HepG2 (cell line): ENCODE measurements around the gene CCNQ. TPM values are rescaled to one million over a fixed set of nuclear protein-coding genes. Genes with fewer than 3 reads are reported as not detected.

ENCODE experiments used
- CBX5 ChIP-seq: sonication (generic); formaldehyde crosslinking; IDR thresholded peaks from 2 replicates; pipeline ENCODE4 v1.4.0; 2020; ENCODE audit warnings: missing genetic modification reagents, borderline replicate concordance
- HNRNPK ChIP-seq: fragments of 200-400 bp; formaldehyde crosslinking; IDR thresholded peaks from 2 replicates; pipeline ENCODE4 v1.6.1; 2018; ENCODE audit warnings: low read length, low read depth, moderate library complexity, mild to moderate bottlenecking; ENCODE audit not compliant: poor library complexity, severe bottlenecking
- HOXA7 ChIP-seq: sonication (generic); formaldehyde crosslinking; IDR thresholded peaks from 2 replicates; pipeline ENCODE4 v1.8.1; 2022; ENCODE audit warnings: mild to moderate bottlenecking, missing genetic modification reagents, moderate library complexity
- KDM2A ChIP-seq: sonication (generic); formaldehyde crosslinking; IDR thresholded peaks from 2 replicates; pipeline ENCODE4 v1.4.0; 2020; ENCODE audit warnings: low read depth, missing genetic modification reagents, borderline replicate concordance
- NCOR1 ChIP-seq: fragments of 200-600 bp; sonication (generic); IDR thresholded peaks from 2 replicates; pipeline ENCODE4 v1.7.0; 2017; ENCODE audit warnings: antibody characterized with exemption, low read length, borderline replicate concordance
- NR2C2 ChIP-seq: sonication (generic); formaldehyde crosslinking; IDR thresholded peaks from 2 replicates; pipeline ENCODE4 v1.4.0; 2020; ENCODE audit warnings: missing genetic modification reagents, mild to moderate bottlenecking, moderate library complexity, borderline replicate concordance
- TP53 ChIP-seq: sonication (generic); formaldehyde crosslinking; conservative IDR thresholded peaks from 2 replicates; pipeline ENCODE4 v1.4.0; 2020; ENCODE audit warnings: missing genetic modification reagents
- YY1 ChIP-seq: IDR thresholded peaks from 2 replicates; pipeline ENCODE4 v1.6.1; 2011; ENCODE audit warnings: low read length, low read depth, moderate library complexity, mild to moderate bottlenecking; ENCODE audit not compliant: insufficient read depth, insufficient replicate concordance
- ZFX ChIP-seq: sonication (generic); formaldehyde crosslinking; IDR thresholded peaks from 2 replicates; pipeline ENCODE4 v1.4.0; 2020; ENCODE audit warnings: mild to moderate bottlenecking, low read depth, missing genetic modification reagents, moderate library complexity
- ZKSCAN8 ChIP-seq: IDR thresholded peaks from 2 replicates; pipeline ENCODE4 v1.6.1; 2016; ENCODE audit warnings: borderline replicate concordance, missing genetic modification reagents, missing compliant biosample characterization
- ZMAT3 ChIP-seq: sonication (generic); formaldehyde crosslinking; conservative IDR thresholded peaks from 2 replicates; pipeline ENCODE4 v1.7.0; 2021; ENCODE audit warnings: missing genetic modification reagents
- ZNF276 ChIP-seq: sonication (generic); formaldehyde crosslinking; IDR thresholded peaks from 2 replicates; pipeline ENCODE4 v1.4.0; 2020; ENCODE audit warnings: mild to moderate bottlenecking, low read depth, missing genetic modification reagents
- ZNF883 ChIP-seq: sonication (generic); formaldehyde crosslinking; IDR thresholded peaks from 2 replicates; pipeline ENCODE4 v1.5.1; 2020; ENCODE audit warnings: mild to moderate bottlenecking, missing genetic modification reagents; ENCODE audit errors: not compliant biosample characterization
- polyA plus RNA-seq, 8 experiments: library from polyadenylated mRNA; depleted of rRNA in 3 of 8; stranded (reverse) in 7 of 8; unstranded in 1 of 8; fragments of >200 nt; fragmentation: Illumina TruSeq in 4 of 8; extraction: Trizol in 4 of 8; gene quantifications; 2 replicates each; pipeline versions ENCODE4 v1.2.1 to v1.2.3, GENCODE V29; 2011 to 2016; ENCODE audit warnings: low read depth in 4 of 8, missing spikeins in 1 of 8, mixed read lengths in 1 of 8; ENCODE audit not compliant: insufficient read depth in 1 of 8
- total RNA-seq, 5 experiments: library from RNA; depleted of rRNA; stranded (reverse); fragments of >200 nt; fragmentation: Illumina TruSeq; extraction: Trizol; gene quantifications; 2 replicates each; pipeline ENCODE4 v1.2.3, GENCODE V29; 2016; ENCODE audit warnings: low read depth in 1 of 5
- TF ChIP-seq, protein P1 (sequence below): sonication (generic); formaldehyde crosslinking; IDR thresholded peaks from 2 replicates; pipeline ENCODE4 v1.5.1; 2020; ENCODE audit warnings: missing genetic modification reagents, mild to moderate bottlenecking, borderline replicate concordance
- TF ChIP-seq, protein P2 (sequence below): IDR thresholded peaks from 2 replicates; pipeline ENCODE4 v1.6.1; 2016; ENCODE audit warnings: missing genetic modification reagents, missing compliant biosample characterization
- TF ChIP-seq, protein P3 (sequence below): sonication (generic); formaldehyde crosslinking; IDR thresholded peaks from 2 replicates; pipeline ENCODE4 v1.4.0; 2020; ENCODE audit warnings: mild to moderate bottlenecking, missing genetic modification reagents, borderline replicate concordance

CCNQ gene
- total and polyA plus RNA-seq, 2 of the 13 experiments (the other 11 are each of a cell fraction or from before 2014, with no cell fraction given): 15.0 to 25.5 TPM

- 0 out of 2 replicates have a peak, but pooled peaks have one; percentile 28 for TF ChIP-seq ZNF276 (CRISPR knock-in tag)
- no peak for TF ChIP-seq ZMAT3 (CRISPR knock-in tag)
- peak; percentile 27 for TF ChIP-seq YY1
- TF ChIP-seq ZNF883: no peak
- TF ChIP-seq HOXA7 (CRISPR knock-in tag): no peak
- TF ChIP-seq NR2C2 (CRISPR knock-in tag): peak; percentile 71; the same call in 1 of the 2 replicates
- TF ChIP-seq CBX5 (CRISPR knock-in tag): 0 out of 2 replicates have a peak, but pooled peaks have one; percentile 13
- TF ChIP-seq ZKSCAN8: no peak
- no peak for TF ChIP-seq HNRNPK
- TF ChIP-seq, protein P1, sequence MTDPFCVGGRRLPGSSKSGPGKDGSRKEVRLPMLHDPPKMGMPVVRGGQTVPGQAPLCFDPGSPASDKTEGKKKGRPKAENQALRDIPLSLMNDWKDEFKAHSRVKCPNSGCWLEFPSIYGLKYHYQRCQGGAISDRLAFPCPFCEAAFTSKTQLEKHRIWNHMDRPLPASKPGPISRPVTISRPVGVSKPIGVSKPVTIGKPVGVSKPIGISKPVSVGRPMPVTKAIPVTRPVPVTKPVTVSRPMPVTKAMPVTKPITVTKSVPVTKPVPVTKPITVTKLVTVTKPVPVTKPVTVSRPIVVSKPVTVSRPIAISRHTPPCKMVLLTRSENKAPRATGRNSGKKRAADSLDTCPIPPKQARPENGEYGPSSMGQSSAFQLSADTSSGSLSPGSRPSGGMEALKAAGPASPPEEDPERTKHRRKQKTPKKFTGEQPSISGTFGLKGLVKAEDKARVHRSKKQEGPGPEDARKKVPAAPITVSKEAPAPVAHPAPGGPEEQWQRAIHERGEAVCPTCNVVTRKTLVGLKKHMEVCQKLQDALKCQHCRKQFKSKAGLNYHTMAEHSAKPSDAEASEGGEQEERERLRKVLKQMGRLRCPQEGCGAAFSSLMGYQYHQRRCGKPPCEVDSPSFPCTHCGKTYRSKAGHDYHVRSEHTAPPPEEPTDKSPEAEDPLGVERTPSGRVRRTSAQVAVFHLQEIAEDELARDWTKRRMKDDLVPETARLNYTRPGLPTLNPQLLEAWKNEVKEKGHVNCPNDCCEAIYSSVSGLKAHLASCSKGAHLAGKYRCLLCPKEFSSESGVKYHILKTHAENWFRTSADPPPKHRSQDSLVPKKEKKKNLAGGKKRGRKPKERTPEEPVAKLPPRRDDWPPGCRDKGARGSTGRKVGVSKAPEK (CRISPR knock-in tag): no peak
- TF ChIP-seq TP53 (CRISPR knock-in tag): no peak
- TF ChIP-seq, protein P2, sequence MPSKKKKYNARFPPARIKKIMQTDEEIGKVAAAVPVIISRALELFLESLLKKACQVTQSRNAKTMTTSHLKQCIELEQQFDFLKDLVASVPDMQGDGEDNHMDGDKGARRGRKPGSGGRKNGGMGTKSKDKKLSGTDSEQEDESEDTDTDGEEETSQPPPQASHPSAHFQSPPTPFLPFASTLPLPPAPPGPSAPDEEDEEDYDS (CRISPR knock-in tag): peak; percentile 62; the same call in 1 of the 2 replicates
- TF ChIP-seq KDM2A (CRISPR knock-in tag): peak; percentile 35; the same call in 1 of the 2 replicates
- TF ChIP-seq ZFX (CRISPR knock-in tag): peak; percentile 61
- TF ChIP-seq, protein P3, sequence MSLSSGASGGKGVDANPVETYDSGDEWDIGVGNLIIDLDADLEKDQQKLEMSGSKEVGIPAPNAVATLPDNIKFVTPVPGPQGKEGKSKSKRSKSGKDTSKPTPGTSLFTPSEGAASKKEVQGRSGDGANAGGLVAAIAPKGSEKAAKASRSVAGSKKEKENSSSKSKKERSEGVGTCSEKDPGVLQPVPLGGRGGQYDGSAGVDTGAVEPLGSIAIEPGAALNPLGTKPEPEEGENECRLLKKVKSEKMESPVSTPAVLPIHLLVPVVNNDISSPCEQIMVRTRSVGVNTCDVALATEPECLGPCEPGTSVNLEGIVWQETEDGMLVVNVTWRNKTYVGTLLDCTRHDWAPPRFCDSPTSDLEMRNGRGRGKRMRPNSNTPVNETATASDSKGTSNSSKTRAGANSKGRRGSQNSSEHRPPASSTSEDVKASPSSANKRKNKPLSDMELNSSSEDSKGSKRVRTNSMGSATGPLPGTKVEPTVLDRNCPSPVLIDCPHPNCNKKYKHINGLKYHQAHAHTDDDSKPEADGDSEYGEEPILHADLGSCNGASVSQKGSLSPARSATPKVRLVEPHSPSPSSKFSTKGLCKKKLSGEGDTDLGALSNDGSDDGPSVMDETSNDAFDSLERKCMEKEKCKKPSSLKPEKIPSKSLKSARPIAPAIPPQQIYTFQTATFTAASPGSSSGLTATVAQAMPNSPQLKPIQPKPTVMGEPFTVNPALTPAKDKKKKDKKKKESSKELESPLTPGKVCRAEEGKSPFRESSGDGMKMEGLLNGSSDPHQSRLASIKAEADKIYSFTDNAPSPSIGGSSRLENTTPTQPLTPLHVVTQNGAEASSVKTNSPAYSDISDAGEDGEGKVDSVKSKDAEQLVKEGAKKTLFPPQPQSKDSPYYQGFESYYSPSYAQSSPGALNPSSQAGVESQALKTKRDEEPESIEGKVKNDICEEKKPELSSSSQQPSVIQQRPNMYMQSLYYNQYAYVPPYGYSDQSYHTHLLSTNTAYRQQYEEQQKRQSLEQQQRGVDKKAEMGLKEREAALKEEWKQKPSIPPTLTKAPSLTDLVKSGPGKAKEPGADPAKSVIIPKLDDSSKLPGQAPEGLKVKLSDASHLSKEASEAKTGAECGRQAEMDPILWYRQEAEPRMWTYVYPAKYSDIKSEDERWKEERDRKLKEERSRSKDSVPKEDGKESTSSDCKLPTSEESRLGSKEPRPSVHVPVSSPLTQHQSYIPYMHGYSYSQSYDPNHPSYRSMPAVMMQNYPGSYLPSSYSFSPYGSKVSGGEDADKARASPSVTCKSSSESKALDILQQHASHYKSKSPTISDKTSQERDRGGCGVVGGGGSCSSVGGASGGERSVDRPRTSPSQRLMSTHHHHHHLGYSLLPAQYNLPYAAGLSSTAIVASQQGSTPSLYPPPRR: peak; percentile 43; the same call in 1 of the 2 replicates
- TF ChIP-seq NCOR1: no peak
Observed at GRCh38 chrX:153624196-153625091, 25.5 kb upstream of the CCNQ start (continued).
